SK-N-MC (cell line): Measurements from ENCODE around the gene BCDIN3D.

Source experiments
- DNase-seq: peaks from one replicate; pipeline ENCODE4 v3.0.0-alpha.2; 2011; ENCODE audit warnings: low read depth, low spot score
- H3K27ac ChIP-seq: fragments of 200-600 bp; sonication (generic); 2 replicates; pipeline ENCODE4 v1.5.1; 2016; ENCODE audit warnings: mixed run types
- H3K36me3 ChIP-seq: fragments of 200-600 bp; sonication (generic); 2 replicates; pipeline ENCODE4 v1.6.1; 2017; ENCODE audit warnings: antibody characterized with exemption, low read length, mixed read lengths; ENCODE audit not compliant: insufficient read depth
- H3K4me3 ChIP-seq: fragments of 200-600 bp; sonication (generic); 2 replicates; pipeline ENCODE4 v1.5.1; 2016
- H3K9ac ChIP-seq: fragments of 200-600 bp; sonication (generic); 2 replicates; pipeline ENCODE4 v1.8.0; 2017; ENCODE audit warnings: mixed run types, mixed read lengths; ENCODE audit not compliant: insufficient read length
- H3K9me3 ChIP-seq: fragments of 200-600 bp; sonication (generic); 2 replicates; pipeline ENCODE4 v1.6.1; 2017; ENCODE audit warnings: low read depth, mild to moderate bottlenecking, antibody characterized with exemption, low read length, moderate library complexity, mixed read lengths
- EZH2 ChIP-seq: fragments of 200-600 bp; sonication (generic); IDR thresholded peaks from one replicate; pipeline ENCODE4 v1.6.1; 2017; ENCODE audit warnings: antibody characterized with exemption
- FOXP2 ChIP-seq: optimal IDR thresholded peaks from 2 replicates; pipeline ENCODE3; 2011; ENCODE audit warnings: mild to moderate bottlenecking, moderate library complexity; ENCODE audit not compliant: insufficient read depth; ENCODE audit errors: extremely low read length, control extremely low read depth
- POLR2AphosphoS5 ChIP-seq: IDR thresholded peaks from 2 replicates; pipeline ENCODE4 v1.6.1; 2012; ENCODE audit warnings: mild to moderate bottlenecking, low read depth, low read length, borderline replicate concordance

BCDIN3D gene

GRCh38 chr12:49796606-49797448, 46.1 kb downstream of the BCDIN3D start:
- peaks cover 12% of the 10 kb centered on the region; the same call in 1 of the 2 replicates for H3K36me3 ChIP-seq

DNA sequence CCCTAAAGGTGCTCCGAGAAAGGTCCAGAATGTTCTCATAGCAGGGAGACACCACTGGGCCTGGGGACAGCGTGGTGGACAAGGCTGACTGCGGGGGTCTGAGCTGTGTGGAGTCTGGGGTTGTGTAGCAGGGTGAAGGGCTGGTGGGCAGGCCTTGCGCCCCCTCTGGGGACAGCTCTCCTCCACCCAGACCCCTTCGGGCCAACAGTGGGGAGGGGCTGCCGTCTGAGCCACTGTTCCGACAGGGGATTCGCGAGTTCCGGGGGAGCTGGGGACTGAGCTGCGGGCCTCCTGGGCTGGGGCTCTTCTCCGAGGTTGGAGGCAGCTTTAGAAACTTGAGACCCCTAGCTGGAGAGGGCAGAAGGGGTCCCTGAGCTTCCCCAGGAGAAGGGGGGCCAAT, 46.8 kb downstream of the BCDIN3D start:
- no peak overlapping the region for H3K27ac ChIP-seq
- no peak overlapping the region for H3K4me3 ChIP-seq

More at GRCh38 chr12:49796606-49797448, 46.1 kb downstream of the BCDIN3D start:
- H3K9ac ChIP-seq: no peak overlapping the region
- no peak overlapping the region for H3K4me3 ChIP-seq
- no peak for TF ChIP-seq EZH2
- TF ChIP-seq POLR2AphosphoS5: no peak
- TF ChIP-seq FOXP2: no peak
- H3K27ac ChIP-seq: no peak overlapping the region
- no peaks in the 10 kb centered on the region for H3K9me3 ChIP-seq
- DNase-seq: no peak

GRCh38 chr12:49795654-49796105, 47.2 kb downstream of the BCDIN3D start:
- TF ChIP-seq FOXP2: no peak
- no peak for TF ChIP-seq EZH2
- TF ChIP-seq POLR2AphosphoS5: no peak
- no peak overlapping the region for H3K9ac ChIP-seq
- H3K9me3 ChIP-seq: no peaks in the 10 kb centered on the region
- peaks cover 7% of the 10 kb centered on the region; the same call in 1 of the 2 replicates for H3K36me3 ChIP-seq
- no peak for DNase-seq
- H3K27ac ChIP-seq: no peak overlapping the region
- no peak overlapping the region for H3K4me3 ChIP-seq

More for the DNA sequence above, 46.8 kb downstream of the BCDIN3D start:
- no peak for TF ChIP-seq POLR2AphosphoS5
- no peak for TF ChIP-seq FOXP2
- no peak for DNase-seq
- Histone ChIP-seq H3K9me3 (no peaks in the 10 kb centered on the region), H3K36me3 (peaks cover 7% of the 10 kb centered on the region; the same call in 1 of the 2 replicates), H3K9ac (no peak overlapping the region)

- Histone ChIP-seq H3K36me3 (peaks cover 7% of the 10 kb centered on the region; the same call in 1 of the 2 replicates), H3K9me3 (no peaks in the 10 kb centered on the region), H3K9ac (no peak overlapping the region), H3K27ac (no peak overlapping the region), H3K4me3 (no peak overlapping the region)
- TF ChIP-seq FOXP2: no peak
- TF ChIP-seq POLR2AphosphoS5: 0 out of 2 replicates have a peak, but pooled peaks have one; percentile 13
- no peak for DNase-seq
Observed at GRCh38 chr12:49794811-49795653, 47.9 kb downstream of the BCDIN3D start.

DNA sequence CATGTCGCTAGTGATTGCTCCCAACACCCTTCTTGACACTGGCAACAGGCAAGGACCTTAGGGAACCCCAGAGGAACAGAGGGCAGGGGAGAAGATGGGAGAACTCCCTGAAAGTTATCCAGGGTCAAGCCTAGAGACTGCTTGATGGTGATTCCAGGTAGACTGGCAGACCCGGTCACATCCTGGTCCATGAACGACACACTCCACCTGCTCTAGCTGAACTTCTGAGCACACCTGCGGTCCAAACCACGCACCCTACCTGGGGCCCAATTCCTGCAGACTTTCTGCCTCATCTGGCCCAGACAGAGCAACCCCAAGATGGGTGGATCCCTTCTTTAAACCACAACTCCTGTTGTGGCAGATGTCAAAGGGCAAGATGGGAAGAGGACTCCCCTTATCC, 48.9 kb downstream of the BCDIN3D start:
- peaks cover 7% of the 10 kb centered on the region; the same call in 1 of the 2 replicates for H3K36me3 ChIP-seq

DNA sequence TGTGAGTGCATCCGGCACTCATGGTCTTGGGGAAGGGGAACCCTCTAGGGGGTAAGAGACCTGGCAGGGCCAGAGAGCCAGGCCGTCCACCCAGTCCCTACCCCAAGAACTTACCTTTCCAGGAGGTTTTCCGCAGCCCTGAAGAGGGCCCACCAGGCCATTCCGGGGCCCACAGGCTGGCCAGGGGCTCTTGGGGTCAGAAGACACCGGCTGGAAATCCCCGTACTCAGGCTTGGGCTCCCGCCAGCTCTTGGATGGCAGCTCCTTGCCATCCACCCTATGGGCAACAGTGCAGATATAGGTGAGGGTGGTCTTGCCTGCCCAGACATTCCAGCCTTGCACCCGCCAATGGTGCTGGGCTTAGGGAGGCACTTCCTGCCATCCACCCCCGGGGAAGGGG, 49.3 kb downstream of the BCDIN3D start:
- no peak overlapping the region for H3K27ac ChIP-seq
- H3K9ac ChIP-seq: no peak overlapping the region
- H3K4me3 ChIP-seq: no peak overlapping the region
- TF ChIP-seq FOXP2 (no peak), POLR2AphosphoS5 (no peak), EZH2 (no peak)
- H3K36me3 ChIP-seq: peaks cover 7% of the 10 kb centered on the region; the same call in 1 of the 2 replicates
- H3K9me3 ChIP-seq: no peaks in the 10 kb centered on the region
- DNase-seq: no peak

More for the DNA sequence above, 48.9 kb downstream of the BCDIN3D start:
- Histone ChIP-seq H3K4me3 (no peak overlapping the region), H3K27ac (no peak overlapping the region), H3K9ac (no peak overlapping the region), H3K9me3 (no peaks in the 10 kb centered on the region)
- no peak for TF ChIP-seq POLR2AphosphoS5
- TF ChIP-seq FOXP2: no peak
- TF ChIP-seq EZH2: no peak
- no peak for DNase-seq

GRCh38 chr12:49792976-49793580, 49.8 kb downstream of the BCDIN3D start:
- no peak for DNase-seq
- no peak overlapping the region for H3K4me3 ChIP-seq
- H3K36me3 ChIP-seq: peaks cover 6% of the 10 kb centered on the region; the same call in 1 of the 2 replicates
- TF ChIP-seq FOXP2 (no peak), EZH2 (no peak), POLR2AphosphoS5 (no peak; the same call in 1 of the 2 replicates)
- no peak overlapping the region for H3K9ac ChIP-seq
- no peaks in the 10 kb centered on the region for H3K9me3 ChIP-seq
- no peak overlapping the region for H3K27ac ChIP-seq
